HepG2 (cell line): Measurements from ENCODE around the gene PURB. TPM values are rescaled to one million over a fixed set of nuclear protein-coding genes. Genes with fewer than 3 reads are reported as not detected.

Source experiments
- HMGA1 ChIP-seq: sonication (generic); formaldehyde crosslinking; conservative IDR thresholded peaks from 2 replicates; pipeline ENCODE4 v1.4.0; 2020; ENCODE audit warnings: missing genetic modification reagents
- PAX8 ChIP-seq: sonication (generic); formaldehyde crosslinking; IDR thresholded peaks from 2 replicates; pipeline ENCODE4 v1.8.0; 2022; ENCODE audit warnings: mild to moderate bottlenecking, missing genetic modification reagents, borderline replicate concordance
- SAP130 ChIP-seq: IDR thresholded peaks from 2 replicates; pipeline ENCODE4 v1.6.1; 2016; ENCODE audit warnings: low read depth
- SIN3A ChIP-seq: IDR thresholded peaks from 2 replicates; pipeline ENCODE4 v1.6.1; 2011; ENCODE audit warnings: low read depth, mild to moderate bottlenecking, control low read depth, low read length, borderline replicate concordance
- SMAD1 ChIP-seq: sonication (generic); formaldehyde crosslinking; IDR thresholded peaks from 2 replicates; pipeline ENCODE4 v1.4.0; 2020; ENCODE audit warnings: missing genetic modification reagents, low read depth, mild to moderate bottlenecking, borderline replicate concordance
- TCF7 ChIP-seq: sonication (generic); IDR thresholded peaks from 2 replicates; pipeline ENCODE4 v1.6.1; 2016; ENCODE audit warnings: antibody characterized with exemption, low read depth
- ZMAT3 ChIP-seq: sonication (generic); formaldehyde crosslinking; conservative IDR thresholded peaks from 2 replicates; pipeline ENCODE4 v1.7.0; 2021; ENCODE audit warnings: missing genetic modification reagents
- ZNF10 ChIP-seq: sonication (generic); formaldehyde crosslinking; IDR thresholded peaks from 2 replicates; pipeline ENCODE4 v1.4.0; 2020; ENCODE audit warnings: mild to moderate bottlenecking, low read depth, missing genetic modification reagents, borderline replicate concordance
- ZNF367 ChIP-seq: sonication (generic); formaldehyde crosslinking; IDR thresholded peaks from 2 replicates; pipeline ENCODE4 v1.4.0; 2020; ENCODE audit warnings: missing genetic modification reagents, borderline replicate concordance
- ZSCAN20 ChIP-seq: sonication (generic); formaldehyde crosslinking; IDR thresholded peaks from 2 replicates; pipeline ENCODE4 v1.4.0; 2020; ENCODE audit warnings: missing genetic modification reagents, mild to moderate bottlenecking, borderline replicate concordance
- ZSCAN31 ChIP-seq: sonication (generic); formaldehyde crosslinking; IDR thresholded peaks from 2 replicates; pipeline ENCODE4 v1.5.0; 2020; ENCODE audit warnings: low read depth, mild to moderate bottlenecking, missing genetic modification reagents
- polyA plus RNA-seq, 8 experiments: library from polyadenylated mRNA; depleted of rRNA in 3 of 8; stranded (reverse) in 7 of 8; unstranded in 1 of 8; fragments of >200 nt; fragmentation: Illumina TruSeq in 4 of 8; extraction: Trizol in 4 of 8; gene quantifications; 2 replicates each; pipeline versions ENCODE4 v1.2.1 to v1.2.3, GENCODE V29; 2011 to 2016; ENCODE audit warnings: low read depth in 4 of 8, missing spikeins in 1 of 8, mixed read lengths in 1 of 8; ENCODE audit not compliant: insufficient read depth in 1 of 8
- total RNA-seq, 5 experiments: library from RNA; depleted of rRNA; stranded (reverse); fragments of >200 nt; fragmentation: Illumina TruSeq; extraction: Trizol; gene quantifications; 2 replicates each; pipeline ENCODE4 v1.2.3, GENCODE V29; 2016; ENCODE audit warnings: low read depth in 1 of 5
- TF ChIP-seq, protein P1 (sequence below): sonication (generic); formaldehyde crosslinking; IDR thresholded peaks from 2 replicates; pipeline ENCODE4 v1.9.0; 2022; ENCODE audit warnings: low read depth, missing genetic modification reagents
- TF ChIP-seq, protein P2 (sequence below): sonication (generic); formaldehyde crosslinking; IDR thresholded peaks from 2 replicates; pipeline ENCODE4 v1.4.0; 2020; ENCODE audit warnings: missing genetic modification reagents
- TF ChIP-seq, protein P3 (sequence below): sonication (generic); formaldehyde crosslinking; IDR thresholded peaks from 2 replicates; pipeline ENCODE4 v1.4.0; 2020; ENCODE audit warnings: missing genetic modification reagents, borderline replicate concordance
- TF ChIP-seq, protein P4 (sequence below): sonication (generic); formaldehyde crosslinking; IDR thresholded peaks from 2 replicates; pipeline ENCODE4 v1.5.0; 2020; ENCODE audit warnings: missing genetic modification reagents
- TF ChIP-seq, protein P5 (sequence below): sonication (generic); formaldehyde crosslinking; IDR thresholded peaks from 2 replicates; pipeline ENCODE4 v1.4.0; 2020; ENCODE audit warnings: low read depth, mild to moderate bottlenecking, missing genetic modification reagents
- TF ChIP-seq, protein P6 (sequence below): sonication (generic); formaldehyde crosslinking; IDR thresholded peaks from 2 replicates; pipeline ENCODE4 v1.4.0; 2020; ENCODE audit warnings: missing genetic modification reagents

PURB gene
- total and polyA plus RNA-seq, 2 of the 13 experiments (the other 11 are each of a cell fraction or from before 2014, with no cell fraction given): 2.3 to 4.3 TPM

DNA sequence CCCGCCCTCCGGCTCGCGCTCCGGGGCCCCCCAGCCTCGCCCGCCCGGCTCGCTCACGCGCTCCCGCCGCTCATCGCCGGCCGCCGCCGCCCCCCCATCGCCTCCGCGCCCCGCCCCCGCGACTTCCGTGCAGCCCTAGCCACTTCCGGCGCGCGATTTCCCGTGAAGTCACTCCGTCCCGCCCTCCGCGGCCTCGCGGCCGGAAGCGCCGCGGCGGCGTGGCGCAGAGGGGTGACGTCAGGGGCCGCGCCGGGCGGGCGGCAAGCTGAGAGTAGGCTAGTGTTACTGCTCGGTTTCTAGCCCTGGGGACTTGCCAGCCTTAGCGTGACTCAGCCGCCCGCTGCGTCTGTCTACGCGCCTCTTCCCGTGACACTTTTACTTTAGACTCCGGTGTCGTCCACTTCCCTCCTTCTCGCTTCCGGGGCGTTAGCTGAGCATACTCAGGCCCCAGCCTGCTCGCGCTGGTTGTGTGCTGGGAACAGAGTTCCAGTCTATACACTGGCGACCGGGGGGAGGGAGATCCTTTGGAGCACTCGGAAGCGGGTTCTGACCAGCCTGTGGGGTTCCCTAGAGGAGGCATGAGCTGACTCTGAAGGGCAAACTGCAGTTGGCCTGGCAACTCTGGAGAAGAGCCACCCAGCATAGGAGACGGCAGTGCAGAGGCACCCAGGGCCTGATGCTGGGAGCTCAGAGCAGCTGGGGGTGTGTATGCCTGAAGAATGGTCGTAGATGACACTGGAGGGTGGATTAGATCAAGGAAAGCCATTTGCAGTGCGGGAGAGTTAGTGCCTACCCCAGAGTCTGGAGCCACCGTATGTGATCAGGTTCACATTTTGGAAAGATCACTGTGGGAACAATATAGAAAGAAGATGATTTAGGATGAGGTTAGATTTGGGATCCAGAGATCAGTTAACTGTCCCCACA is at the start of gene PURB (continued):
- TF ChIP-seq, protein P1, sequence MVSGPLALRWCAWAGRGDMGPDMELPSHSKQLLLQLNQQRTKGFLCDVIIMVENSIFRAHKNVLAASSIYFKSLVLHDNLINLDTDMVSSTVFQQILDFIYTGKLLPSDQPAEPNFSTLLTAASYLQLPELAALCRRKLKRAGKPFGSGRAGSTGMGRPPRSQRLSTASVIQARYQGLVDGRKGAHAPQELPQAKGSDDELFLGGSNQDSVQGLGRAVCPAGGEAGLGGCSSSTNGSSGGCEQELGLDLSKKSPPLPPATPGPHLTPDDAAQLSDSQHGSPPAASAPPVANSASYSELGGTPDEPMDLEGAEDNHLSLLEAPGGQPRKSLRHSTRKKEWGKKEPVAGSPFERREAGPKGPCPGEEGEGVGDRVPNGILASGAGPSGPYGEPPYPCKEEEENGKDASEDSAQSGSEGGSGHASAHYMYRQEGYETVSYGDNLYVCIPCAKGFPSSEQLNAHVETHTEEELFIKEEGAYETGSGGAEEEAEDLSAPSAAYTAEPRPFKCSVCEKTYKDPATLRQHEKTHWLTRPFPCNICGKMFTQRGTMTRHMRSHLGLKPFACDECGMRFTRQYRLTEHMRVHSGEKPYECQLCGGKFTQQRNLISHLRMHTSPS (CRISPR knock-in tag): no peak
- TF ChIP-seq SAP130 (CRISPR knock-in tag) (peak; percentile 85), ZSCAN31 (CRISPR knock-in tag) (peak; percentile 82), PAX8 (0 out of 2 replicates have a peak, but pooled peaks have one; percentile 57), HMGA1 (CRISPR knock-in tag) (no peak), SIN3A (no peak; the same call in 1 of the 2 replicates), ZNF367 (no peak), TCF7 (no peak), ZMAT3 (CRISPR knock-in tag) (0 out of 2 replicates have a peak, but pooled peaks have one; percentile 50), SMAD1 (CRISPR knock-in tag) (0 out of 2 replicates have a peak, but pooled peaks have one; percentile 25), ZNF10 (CRISPR knock-in tag) (no peak), ZSCAN20 (no peak)
- TF ChIP-seq, protein P2, sequence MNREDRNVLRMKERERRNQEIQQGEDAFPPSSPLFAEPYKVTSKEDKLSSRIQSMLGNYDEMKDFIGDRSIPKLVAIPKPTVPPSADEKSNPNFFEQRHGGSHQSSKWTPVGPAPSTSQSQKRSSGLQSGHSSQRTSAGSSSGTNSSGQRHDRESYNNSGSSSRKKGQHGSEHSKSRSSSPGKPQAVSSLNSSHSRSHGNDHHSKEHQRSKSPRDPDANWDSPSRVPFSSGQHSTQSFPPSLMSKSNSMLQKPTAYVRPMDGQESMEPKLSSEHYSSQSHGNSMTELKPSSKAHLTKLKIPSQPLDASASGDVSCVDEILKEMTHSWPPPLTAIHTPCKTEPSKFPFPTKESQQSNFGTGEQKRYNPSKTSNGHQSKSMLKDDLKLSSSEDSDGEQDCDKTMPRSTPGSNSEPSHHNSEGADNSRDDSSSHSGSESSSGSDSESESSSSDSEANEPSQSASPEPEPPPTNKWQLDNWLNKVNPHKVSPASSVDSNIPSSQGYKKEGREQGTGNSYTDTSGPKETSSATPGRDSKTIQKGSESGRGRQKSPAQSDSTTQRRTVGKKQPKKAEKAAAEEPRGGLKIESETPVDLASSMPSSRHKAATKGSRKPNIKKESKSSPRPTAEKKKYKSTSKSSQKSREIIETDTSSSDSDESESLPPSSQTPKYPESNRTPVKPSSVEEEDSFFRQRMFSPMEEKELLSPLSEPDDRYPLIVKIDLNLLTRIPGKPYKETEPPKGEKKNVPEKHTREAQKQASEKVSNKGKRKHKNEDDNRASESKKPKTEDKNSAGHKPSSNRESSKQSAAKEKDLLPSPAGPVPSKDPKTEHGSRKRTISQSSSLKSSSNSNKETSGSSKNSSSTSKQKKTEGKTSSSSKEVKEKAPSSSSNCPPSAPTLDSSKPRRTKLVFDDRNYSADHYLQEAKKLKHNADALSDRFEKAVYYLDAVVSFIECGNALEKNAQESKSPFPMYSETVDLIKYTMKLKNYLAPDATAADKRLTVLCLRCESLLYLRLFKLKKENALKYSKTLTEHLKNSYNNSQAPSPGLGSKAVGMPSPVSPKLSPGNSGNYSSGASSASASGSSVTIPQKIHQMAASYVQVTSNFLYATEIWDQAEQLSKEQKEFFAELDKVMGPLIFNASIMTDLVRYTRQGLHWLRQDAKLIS: no peak
- TF ChIP-seq, protein P3, sequence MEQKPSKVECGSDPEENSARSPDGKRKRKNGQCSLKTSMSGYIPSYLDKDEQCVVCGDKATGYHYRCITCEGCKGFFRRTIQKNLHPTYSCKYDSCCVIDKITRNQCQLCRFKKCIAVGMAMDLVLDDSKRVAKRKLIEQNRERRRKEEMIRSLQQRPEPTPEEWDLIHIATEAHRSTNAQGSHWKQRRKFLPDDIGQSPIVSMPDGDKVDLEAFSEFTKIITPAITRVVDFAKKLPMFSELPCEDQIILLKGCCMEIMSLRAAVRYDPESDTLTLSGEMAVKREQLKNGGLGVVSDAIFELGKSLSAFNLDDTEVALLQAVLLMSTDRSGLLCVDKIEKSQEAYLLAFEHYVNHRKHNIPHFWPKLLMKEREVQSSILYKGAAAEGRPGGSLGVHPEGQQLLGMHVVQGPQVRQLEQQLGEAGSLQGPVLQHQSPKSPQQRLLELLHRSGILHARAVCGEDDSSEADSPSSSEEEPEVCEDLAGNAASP (CRISPR knock-in tag): no peak
- TF ChIP-seq, protein P4, sequence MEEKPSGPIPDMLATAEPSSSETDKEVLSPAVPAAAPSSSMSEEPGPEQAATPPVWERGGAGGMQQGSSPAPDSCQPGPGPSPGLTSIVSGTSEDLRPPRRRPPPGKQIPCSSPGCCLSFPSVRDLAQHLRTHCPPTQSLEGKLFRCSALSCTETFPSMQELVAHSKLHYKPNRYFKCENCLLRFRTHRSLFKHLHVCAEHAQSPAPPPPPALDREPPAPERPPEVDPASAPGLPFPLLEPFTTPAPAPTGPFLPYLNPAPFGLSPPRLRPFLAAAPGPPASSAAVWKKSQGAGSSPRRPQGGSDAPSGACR (CRISPR knock-in tag): 0 out of 2 replicates have a peak, but pooled peaks have one; percentile 17
- TF ChIP-seq, protein P5, sequence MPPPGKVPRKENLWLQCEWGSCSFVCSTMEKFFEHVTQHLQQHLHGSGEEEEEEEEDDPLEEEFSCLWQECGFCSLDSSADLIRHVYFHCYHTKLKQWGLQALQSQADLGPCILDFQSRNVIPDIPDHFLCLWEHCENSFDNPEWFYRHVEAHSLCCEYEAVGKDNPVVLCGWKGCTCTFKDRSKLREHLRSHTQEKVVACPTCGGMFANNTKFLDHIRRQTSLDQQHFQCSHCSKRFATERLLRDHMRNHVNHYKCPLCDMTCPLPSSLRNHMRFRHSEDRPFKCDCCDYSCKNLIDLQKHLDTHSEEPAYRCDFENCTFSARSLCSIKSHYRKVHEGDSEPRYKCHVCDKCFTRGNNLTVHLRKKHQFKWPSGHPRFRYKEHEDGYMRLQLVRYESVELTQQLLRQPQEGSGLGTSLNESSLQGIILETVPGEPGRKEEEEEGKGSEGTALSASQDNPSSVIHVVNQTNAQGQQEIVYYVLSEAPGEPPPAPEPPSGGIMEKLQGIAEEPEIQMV (CRISPR knock-in tag): peak; percentile 76
- TF ChIP-seq, protein P6, sequence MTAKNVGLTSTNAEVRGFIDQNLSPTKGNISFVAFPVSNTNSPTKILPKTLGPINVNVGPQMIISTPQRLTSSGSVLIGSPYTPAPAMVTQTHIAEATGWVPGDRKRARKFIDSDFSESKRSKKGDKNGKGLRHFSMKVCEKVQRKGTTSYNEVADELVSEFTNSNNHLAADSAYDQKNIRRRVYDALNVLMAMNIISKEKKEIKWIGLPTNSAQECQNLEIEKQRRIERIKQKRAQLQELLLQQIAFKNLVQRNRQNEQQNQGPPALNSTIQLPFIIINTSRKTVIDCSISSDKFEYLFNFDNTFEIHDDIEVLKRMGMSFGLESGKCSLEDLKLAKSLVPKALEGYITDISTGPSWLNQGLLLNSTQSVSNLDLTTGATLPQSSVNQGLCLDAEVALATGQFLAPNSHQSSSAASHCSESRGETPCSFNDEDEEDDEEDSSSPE: peak; percentile 88
